ENCODE data around the gene EXOC4.

The EXOC4 gene

DNA sequence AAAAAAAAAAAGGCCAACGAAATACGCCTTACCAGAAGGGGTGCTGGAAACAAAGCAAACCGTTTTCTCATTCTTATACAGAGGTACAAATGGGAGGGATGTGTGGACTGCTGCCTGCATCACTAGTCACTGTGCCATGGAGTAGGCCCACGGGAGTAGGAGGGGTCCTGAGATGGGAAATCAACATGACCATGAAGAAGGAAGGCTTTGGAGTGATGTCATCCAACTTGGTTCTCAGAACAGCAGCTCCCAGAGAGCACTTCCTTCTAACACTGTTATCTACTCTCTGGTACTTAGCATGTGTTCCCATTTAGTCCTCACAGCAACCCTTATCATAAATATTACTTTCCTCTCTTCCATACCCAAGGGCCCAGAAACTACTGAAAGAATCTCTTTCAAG is 814.3 kb downstream of the EXOC4 start:
- H3K27ac ChIP-seq = no peak overlapping the region
- DNase-seq (ENCODE audit: low spot score) = no peak
- CTCF ChIA-PET = no interaction called here
- TF ChIP-seq, protein P1, sequence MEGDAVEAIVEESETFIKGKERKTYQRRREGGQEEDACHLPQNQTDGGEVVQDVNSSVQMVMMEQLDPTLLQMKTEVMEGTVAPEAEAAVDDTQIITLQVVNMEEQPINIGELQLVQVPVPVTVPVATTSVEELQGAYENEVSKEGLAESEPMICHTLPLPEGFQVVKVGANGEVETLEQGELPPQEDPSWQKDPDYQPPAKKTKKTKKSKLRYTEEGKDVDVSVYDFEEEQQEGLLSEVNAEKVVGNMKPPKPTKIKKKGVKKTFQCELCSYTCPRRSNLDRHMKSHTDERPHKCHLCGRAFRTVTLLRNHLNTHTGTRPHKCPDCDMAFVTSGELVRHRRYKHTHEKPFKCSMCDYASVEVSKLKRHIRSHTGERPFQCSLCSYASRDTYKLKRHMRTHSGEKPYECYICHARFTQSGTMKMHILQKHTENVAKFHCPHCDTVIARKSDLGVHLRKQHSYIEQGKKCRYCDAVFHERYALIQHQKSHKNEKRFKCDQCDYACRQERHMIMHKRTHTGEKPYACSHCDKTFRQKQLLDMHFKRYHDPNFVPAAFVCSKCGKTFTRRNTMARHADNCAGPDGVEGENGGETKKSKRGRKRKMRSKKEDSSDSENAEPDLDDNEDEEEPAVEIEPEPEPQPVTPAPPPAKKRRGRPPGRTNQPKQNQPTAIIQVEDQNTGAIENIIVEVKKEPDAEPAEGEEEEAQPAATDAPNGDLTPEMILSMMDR (conservative IDR thresholded peaks at IDR 0.05; ENCODE audit: low read depth) = no peak
- POLR2A ChIA-PET (ENCODE audit: low non-redundant PET) = no interaction called here

DNA sequence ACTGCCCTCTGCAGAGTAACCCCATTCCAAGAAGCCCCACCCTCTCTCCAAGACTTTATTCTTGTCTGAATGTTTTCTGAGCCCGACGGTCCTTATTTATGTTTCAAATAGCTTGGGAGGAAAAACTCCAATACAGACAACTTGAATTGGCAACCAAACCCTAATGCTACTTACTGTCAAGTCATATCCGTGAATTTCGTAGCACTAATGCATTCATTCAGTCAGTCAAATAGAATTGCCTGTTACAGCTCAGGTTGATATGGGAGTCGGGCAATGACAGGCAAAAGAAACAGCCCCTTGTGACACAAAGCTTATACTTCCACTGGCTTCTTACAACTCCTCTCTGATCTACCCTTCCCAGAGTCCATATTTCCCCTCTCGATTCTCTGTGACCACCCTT is 815.8 kb downstream of the EXOC4 start:
- POLR2A ChIA-PET (ENCODE audit: low non-redundant PET) = no interaction called here
- TF ChIP-seq, protein P1 (conservative IDR thresholded peaks at IDR 0.05; ENCODE audit: low read depth) = no peak
- no peak for DNase-seq (ENCODE audit: low spot score)
- H3K27ac ChIP-seq = no peak overlapping the region
- CTCF ChIA-PET = no interaction called here

DNA sequence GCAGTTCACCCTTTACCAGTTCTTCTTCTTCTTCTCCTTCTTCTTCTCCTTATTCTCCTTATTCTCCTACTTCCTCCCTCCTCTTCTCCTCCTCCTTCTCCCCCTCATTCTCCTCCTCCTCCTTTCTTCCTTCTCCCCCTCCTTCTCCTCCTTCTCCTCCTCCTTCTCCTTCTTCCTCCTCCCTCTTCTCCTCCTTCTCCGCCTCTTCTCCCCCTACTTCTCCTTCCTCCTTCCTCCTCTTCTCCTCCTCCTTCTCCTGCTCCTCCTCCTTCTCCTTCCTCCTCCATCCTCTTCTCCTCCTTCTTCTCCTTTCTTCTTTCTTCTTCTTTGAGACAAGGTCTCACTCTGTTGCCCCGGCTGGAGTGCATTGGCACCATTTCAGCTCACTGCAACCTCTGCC is 816.3 kb downstream of the EXOC4 start:
- no peak overlapping the region for H3K27ac ChIP-seq
- ChIA-PET POLR2A (ENCODE audit: low non-redundant PET) (no interaction called here), CTCF (no interaction called here)
- DNase-seq (ENCODE audit: low spot score) = no peak
- TF ChIP-seq, protein P1 (conservative IDR thresholded peaks at IDR 0.05; ENCODE audit: low read depth) = no peak

DNA sequence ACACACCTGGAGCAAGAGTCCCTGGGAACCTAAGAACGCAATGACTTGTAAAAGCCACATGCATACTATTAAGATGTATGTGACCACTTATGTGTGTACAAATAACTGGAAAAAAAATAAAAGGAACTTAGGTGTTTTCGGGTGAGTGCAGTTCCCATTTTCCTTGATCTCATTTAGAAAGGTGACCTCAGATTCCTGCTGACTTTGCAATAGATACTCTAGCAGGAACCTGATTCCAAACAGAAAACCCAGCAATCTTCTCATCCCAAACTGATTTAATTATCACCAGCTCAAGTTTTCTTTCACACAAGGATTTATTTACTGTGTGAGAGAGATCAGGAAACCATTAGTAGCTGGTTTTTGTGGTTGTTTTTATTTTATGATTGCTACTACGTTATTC is 817.8 kb downstream of the EXOC4 start:
- POLR2A ChIA-PET (ENCODE audit: low non-redundant PET) = no interaction called here
- TF ChIP-seq, protein P1 (conservative IDR thresholded peaks at IDR 0.05; ENCODE audit: low read depth) = no peak
- no peak for DNase-seq (ENCODE audit: low spot score)
- CTCF ChIA-PET = no interaction called here
- no peak overlapping the region for H3K27ac ChIP-seq

DNA sequence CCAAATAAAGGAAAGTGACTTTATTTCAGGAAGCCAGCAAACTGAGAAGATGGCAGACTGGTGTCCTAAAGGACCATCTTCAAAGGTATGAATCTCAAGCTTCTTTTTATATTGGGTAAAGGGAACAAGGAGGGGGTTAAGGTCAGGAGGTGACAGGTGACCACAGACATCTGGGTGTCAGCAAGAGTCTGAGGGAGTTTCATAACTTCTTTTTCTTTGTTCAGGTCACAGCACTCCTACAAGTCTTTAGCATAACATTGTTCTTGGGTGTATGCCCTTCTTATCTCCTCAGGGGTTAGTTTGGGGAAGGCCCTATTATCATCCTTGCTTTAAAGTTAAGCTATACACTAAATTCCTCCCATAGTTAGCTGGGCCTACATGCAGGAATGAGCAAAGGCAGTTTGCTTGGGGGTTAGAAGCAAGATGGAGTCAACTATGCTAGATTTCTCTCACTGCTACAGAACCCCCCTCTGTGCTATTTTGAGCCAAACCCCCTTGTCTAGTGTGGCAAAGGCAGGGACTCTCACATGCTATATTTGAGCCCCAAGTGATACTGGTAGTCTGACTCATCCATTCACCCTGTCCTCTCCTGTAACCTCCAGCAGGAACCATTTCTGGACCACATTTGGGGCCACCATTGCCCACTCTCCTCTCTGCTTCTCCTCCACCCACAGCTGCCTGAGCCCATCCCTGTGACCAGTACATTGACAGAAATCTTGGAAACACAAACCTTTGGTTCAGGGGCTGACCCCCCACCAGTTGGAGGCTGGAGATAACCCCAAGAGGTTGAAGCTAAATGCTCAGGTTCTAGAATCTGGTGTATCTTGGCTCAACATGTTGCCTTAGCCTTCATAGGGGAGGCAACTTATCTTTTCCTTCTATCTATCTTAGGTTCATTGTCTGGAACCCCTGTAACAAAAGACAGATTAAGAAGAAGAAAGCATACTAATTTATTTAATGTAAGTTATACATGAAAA is 818.8 kb downstream of the EXOC4 start:
- H3K27ac ChIP-seq = no peak overlapping the region
- ChIA-PET POLR2A (ENCODE audit: low non-redundant PET) (no interaction called here), CTCF (no interaction called here)
- TF ChIP-seq, protein P1 (conservative IDR thresholded peaks at IDR 0.05; ENCODE audit: low read depth) = no peak
- DNase-seq (ENCODE audit: low spot score) = no peak

DNA sequence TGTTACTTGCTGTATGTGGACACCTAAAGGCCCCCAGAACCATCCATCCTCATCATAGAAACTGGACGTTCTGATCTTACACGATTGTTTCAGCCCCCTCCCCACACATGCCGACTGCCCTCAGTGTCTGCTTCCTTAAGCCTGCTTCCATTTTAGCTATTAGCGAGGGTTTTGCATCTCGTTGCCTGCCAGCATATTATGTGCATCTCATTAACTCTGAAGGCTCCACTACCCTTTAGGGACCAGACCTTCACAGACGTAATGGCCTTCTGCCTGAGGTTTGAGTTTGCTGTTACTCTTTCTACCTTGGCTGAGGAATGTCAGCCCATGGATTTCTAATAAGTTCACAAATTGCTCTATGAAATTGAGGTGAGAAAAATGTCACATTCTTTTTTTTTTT is 820.4 kb downstream of the EXOC4 start:
- ChIA-PET POLR2A (ENCODE audit: low non-redundant PET) (no interaction called here), CTCF (no interaction called here)
- TF ChIP-seq, protein P1 (conservative IDR thresholded peaks at IDR 0.05; ENCODE audit: low read depth) = no peak
- DNase-seq (ENCODE audit: low spot score) = no peak
- H3K27ac ChIP-seq = no peak overlapping the region

All from RWPE1 (cell line).